GM08714 (cell line): ENCODE data around the gene PRR19.
"Not testable (repeated sequence)": the region's sequence is repeated elsewhere in the genome, so short reads cannot be mapped to it uniquely, and the experiment has no call there.

ENCODE experiments used
- H3K4me3 ChIP-seq: fragments of 200-500 bp; sonication (Bioruptor generic); 2 replicates; pipeline ENCODE4 v1.5.1; 2014; ENCODE audit warnings: mild to moderate bottlenecking, low read length, inconsistent platforms
- ZNF274 ChIP-seq: IDR thresholded peaks from 2 replicates; pipeline ENCODE4 v1.6.1; 2012; ENCODE audit warnings: mild to moderate bottlenecking, low read depth, low read length

PRR19 gene

DNA sequence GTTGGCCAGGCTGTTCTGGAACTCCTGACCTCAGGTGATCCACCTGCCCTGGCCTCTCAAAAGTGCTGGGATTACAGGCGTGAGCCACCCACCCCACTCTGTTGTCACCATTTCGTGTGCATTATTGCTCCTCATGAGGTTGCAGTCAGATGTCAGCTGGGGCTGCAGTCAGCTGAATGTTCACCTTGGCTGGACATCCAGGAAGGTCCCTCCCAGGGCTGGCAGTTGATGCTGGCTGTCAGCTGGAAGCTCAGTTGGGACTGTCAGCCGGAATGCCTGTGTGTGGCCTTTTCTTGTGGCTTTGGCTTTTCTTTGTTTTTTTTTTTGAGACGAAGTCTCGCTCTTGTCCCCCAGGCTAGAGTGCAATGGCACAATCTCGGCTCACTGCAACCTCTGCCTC is 30.1 kb downstream of the PRR19 start:
- TF ChIP-seq ZNF274: no peak
- no peak overlapping the region for H3K4me3 ChIP-seq

DNA sequence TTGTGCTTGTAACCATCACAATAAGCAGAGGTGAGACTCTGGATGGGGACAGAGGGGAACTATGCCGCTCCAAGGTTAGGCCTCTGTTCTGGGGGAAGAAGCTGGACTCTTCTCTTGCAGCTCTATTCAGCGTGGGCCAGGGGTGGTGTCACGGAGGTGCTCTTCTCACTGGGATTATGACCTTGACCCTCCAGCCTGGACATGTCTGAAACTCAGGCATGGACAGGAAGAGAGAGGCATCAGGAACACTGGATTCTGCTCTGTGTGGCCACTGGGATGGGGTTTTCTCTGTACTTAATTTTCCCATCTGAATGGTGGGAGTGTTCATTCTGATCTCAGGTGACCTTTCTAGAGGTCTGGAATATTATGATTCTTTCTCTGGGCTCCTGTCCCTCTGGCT is 31.1 kb downstream of the PRR19 start:
- TF ChIP-seq ZNF274: no peak
- no peak overlapping the region for H3K4me3 ChIP-seq

DNA sequence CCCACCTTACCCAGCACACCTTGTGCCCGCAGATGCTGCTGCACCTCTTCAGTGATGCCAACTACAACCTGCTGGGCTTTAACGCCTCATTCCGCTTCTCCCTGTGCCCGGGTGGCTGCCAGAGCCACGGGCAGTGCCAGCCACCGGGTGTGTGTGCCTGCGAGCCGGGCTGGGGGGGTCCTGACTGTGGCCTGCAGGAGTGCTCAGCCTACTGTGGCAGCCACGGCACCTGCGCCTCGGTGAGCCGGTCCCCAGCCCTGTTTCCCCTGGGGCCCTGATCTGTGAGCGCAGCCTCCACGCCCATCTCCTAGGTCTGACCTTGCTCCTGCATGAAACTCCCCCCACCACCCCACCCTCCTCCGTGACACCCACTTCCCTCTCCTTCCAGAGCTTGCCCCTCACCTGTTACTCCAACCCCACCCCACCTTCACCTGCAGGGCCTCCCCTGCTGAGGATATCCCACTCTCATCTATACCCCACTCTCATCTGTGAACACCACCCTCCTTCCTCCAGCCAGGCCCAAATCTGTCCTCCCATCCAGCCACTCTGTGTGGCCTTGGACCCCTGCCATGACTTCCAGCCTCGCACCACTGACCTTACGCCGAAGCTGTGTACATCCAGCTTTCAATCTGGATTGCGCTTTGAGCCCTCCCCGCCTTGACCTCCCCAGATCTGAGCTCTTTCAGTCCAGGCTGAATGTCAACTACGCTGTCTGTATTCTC is 32.2 kb downstream of the PRR19 start:
- H3K4me3 ChIP-seq: no peak overlapping the region
- TF ChIP-seq ZNF274: no peak

DNA sequence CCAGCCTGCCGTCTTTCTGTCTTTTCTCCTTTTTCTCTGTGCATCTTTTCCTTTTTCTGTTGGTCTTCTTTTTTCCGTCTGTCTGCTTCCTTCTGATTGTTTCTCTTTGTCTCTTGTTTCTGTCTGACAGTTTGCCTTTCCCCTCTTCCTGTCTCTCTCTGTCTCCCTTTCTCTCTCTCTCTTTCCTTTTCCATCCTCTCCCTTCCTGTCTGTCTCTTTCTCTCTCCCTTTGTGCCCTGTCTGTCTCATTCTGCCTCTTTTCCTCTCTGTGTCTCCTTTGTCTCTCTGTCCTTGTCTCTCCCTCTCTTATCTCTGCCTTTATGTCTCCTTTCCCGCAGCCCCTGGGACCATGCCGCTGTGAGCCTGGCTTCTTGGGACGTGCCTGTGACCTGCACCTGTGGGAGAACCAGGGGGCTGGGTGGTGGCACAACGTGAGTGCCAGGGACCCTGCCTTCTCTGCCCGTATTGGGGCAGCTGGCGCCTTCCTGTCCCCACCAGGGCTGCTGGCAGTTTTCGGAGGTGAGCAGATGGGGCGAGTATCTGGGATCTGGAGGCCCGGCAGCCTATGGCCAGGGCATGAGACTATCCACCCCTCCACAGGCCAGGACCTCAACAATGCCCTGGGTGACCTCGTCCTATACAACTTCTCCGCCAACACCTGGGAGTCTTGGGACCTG is 32.9 kb downstream of the PRR19 start:
- no peak for TF ChIP-seq ZNF274
- no peak overlapping the region for H3K4me3 ChIP-seq

DNA sequence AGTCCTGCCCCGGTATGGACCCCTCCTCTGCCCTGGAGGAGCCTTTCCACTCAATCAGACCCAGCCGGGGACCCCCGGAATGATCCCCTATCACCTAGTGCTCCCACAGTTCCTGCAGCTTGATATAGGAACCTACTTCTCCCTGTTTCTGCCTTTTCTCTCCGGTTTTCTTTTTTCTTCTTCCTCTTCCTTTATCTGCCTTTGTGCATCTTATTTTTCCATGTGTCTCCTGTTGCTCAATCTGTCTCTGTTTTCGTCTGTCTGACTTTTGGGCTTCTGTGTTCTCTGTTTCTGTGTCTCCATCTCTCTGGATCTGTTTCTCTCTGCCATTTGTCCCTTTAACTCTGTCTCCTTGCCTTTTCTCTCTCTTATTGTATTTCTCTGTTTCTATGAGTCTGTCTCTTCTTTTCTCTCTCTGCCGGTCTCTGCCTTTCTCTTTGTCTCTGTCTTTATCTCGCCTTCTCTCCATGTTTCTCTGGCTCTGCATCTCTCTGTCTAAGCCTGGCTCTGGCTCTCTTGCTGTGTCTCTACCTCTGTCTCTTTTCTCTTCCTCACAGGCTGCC is 33.5 kb downstream of the PRR19 start:
- no peak overlapping the region for H3K4me3 ChIP-seq
- no peak for TF ChIP-seq ZNF274

DNA sequence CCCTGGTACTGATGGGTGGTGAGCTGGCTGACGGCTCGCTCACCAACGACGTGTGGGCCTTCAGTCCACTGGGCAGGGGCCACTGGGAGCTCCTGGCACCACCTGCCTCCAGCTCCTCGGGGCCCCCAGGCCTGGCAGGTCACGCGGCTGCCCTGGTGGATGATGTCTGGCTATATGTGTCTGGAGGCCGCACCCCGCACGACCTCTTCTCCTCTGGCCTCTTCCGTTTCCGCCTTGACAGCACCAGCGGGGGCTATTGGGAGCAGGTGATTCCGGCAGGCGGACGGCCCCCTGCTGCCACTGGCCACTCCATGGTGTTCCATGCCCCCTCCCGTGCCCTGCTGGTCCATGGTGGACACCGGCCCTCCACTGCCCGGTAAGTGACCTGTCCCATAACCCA is 34.0 kb downstream of the PRR19 start:
- H3K4me3 ChIP-seq: no peak overlapping the region
- no peak for TF ChIP-seq ZNF274

DNA sequence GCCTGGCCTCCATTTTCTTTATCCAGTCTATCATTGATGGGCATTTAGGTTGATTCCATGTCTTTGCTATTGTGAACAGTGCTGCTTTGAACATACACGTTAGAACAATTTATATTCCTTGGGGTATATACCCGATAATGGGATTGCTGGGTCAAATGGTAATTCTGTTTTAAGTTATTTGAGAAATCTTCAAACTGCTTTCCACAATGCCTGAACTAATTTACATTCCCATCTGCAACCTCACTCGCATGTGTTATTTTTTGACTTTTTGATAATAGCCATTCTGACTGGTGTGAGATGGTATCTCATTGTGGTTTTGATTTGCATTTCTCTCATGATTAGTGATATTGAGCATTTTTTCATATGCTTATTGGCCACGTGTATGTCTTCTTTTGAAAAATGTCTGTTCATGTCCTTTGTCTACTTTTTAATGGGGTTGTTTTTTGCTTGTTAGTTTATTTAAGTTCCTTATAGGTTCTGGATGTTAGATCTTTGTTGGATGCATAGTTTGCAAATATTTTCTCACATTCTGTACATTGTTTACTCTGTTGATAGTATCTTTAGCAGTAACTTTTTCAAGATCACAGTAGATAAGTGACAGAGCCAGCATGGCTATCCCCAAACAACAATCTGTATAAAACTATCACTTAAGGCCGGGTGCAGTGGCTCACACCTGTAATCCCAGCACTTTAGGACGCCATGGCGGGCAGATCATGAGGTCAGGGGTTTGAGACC is 37.4 kb downstream of the PRR19 start:
- not testable (repeated sequence) for H3K4me3 ChIP-seq

DNA sequence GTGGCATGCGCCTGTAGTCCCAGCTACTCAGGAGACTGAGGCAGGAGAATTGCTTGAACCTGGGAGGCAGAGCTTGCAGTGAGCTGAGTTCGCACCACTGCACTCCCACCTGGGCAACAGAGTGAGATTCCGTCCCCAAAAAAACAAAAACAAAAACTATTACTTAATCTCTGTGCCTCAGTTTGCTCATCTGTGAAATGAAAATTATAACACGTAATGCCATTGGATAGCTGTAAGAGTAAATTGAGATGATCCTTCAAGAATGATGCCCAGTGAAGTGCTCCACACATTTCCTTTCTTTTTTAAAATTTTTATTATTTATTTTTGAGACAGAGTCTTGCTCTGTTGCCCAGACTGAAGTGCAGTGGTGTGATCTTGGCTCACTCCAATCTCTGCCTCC is 38.0 kb downstream of the PRR19 start:
- H3K4me3 ChIP-seq: not testable (repeated sequence)

DNA sequence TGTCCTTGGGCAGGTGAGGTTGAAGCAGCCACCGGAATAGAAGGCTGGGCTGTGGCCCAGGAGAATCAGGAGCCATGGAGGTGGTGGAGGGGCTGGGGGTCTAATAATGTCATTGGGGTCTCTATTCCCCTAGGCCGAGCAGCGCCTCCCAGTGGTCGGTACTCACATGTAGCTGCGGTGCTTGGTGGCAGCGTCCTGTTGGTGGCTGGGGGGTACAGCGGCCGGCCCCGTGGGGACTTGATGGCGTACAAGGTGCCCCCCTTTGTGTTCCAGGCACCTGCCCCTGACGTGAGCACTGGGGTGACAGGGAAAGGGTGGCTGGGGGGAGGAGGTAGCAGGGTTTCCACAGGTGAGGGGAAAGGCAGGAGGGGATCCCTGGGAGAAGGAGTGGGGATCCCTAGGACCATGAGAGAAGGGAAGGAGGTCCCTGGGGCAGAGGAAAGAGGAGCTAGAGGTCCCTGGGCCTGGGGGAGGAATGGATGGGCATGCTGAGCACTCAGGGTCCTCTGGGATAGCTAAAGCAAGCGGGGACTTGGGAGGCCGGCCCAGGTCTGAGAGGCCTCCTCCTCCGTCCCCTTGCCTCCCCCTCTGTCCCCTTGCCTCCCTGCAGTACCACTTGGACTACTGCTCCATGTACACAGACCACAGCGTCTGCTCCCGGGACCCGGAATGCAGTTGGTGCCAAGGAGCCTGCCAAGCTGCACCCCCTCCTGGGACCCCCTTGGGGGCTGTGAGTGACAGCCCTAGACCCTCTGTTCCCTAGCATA is 41.6 kb downstream of the PRR19 start:
- no peak overlapping the region for H3K4me3 ChIP-seq
- TF ChIP-seq ZNF274: no peak

DNA sequence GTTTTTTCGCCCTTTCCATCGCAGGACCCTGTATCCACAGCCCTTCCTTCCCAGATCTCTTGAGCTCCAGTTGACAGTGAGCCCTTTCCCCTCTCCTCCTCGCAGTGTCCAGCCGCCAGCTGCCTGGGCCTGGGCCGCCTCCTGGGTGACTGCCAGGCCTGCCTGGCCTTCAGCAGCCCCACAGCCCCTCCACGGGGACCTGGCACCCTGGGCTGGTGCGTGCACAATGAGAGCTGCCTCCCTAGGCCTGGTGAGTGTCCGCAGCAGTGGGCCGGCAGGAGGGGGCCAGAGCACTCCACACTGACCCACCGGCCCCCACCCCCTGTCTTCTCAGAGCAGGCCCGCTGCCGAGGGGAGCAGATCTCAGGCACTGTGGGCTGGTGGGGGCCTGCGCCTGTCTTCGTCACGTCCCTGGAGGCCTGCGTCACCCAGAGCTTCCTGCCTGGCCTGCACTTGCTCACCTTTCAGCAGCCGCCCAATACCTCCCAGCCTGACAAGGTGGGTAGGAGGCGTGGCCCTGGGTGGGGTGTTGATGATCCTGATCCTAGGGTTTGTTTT is 42.5 kb downstream of the PRR19 start:
- H3K4me3 ChIP-seq: no peak overlapping the region

DNA sequence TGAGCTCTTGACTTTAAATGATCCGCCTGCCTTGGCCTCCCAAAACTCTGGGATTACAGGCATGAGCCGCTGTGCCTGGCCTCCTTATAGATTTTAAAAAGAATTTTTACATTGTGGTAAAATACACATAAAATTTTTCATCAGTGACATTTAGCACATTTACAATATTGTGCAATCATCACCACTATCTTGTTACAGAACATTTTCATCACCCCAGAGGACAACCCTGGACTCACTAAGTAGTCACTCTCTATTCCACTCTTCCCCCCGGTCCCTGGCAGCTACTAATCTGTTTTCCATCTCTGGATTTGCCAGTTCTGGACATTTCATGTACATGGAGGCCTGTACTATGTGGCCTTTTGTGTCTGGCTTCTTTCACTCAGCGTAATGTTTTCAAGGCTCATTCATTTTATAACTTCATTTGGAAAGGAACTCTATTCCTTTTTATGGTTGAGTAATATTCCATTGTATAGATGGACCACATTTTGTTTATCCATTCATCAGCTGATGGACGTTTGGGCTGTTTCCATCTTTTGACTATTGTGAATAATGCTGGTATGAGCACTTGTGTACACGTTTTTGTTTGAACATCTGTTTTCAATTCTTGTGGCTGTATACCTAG is 43.4 kb downstream of the PRR19 start:
- TF ChIP-seq ZNF274: no peak
- H3K4me3 ChIP-seq: no peak overlapping the region

More for the DNA sequence above, 42.5 kb downstream of the PRR19 start:
- TF ChIP-seq ZNF274: no peak

DNA sequence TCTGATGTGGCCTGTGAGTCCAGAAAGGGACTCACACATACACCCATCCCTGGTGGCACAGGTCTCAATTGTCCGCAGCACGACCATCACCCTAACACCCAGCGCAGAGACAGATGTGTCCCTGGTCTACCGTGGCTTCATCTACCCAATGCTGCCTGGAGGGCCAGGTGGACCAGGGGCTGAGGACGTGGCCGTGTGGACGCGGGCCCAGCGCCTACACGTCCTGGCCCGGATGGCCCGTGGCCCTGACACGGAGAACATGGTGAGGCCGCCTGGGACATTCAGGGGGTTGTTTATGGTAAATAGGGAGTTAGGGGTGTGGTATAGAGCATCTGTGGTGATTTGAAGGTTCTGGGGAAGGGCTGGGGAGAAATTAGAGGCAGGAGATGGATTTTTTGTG is 46.3 kb downstream of the PRR19 start:
- no peak for TF ChIP-seq ZNF274
- H3K4me3 ChIP-seq: no peak overlapping the region

DNA sequence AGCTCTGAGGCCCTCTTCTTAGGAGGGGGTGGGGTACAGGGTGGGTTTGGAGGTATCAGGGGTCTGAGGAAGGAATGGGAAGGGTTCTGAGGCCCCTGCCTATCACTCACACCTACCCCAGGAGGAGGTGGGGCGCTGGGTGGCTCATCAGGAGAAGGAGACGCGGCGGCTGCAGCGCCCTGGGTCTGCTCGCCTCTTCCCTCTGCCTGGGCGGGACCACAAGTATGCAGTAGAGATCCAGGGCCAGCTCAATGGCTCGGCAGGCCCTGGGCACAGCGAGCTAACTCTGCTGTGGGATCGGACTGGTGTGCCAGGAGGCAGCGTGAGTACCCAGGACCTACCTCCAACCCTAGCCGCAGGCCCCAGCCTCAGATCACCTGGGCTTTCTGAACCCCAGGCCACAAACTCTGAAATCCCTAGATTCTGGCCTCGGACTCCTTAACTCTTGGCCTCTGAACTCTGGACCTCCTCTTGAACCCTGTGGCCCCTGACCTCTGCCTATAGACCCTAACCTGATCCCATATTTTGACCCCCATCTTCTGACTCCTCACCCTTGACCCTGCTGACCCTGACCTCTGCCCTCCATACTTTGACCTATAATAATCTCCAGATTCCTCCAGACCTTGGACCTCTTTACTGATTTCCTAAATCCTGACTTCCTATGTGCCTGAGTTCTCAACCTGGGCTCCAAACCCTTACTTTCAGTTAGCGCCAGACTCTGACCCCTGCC is 47.6 kb downstream of the PRR19 start:
- TF ChIP-seq ZNF274: no peak
- no peak overlapping the region for H3K4me3 ChIP-seq
